Neural progenitor cell (in vitro differentiated cells): ENCODE measurements around the gene EPHB4. TPM values are rescaled to one million over a fixed set of nuclear protein-coding genes. Genes with fewer than 3 reads are reported as not detected.

Experiments
- DNase-seq: peaks from one replicate; pipeline ENCODE4 v3.0.0-alpha.2; 2016; ENCODE audit warnings: low spot score
- H2AFZ ChIP-seq: fragments of 200-600 bp; sonication (generic); replicated peaks from 2 replicates; pipeline ENCODE4 v1.6.1; 2016; ENCODE audit warnings: antibody characterized with exemption
- H3F3A ChIP-seq: fragments of 200-600 bp; sonication (generic); 2 replicates; pipeline ENCODE4 v1.6.1; 2016; ENCODE audit warnings: antibody characterized with exemption, low read depth
- H3K27ac ChIP-seq: fragments of 200-600 bp; sonication (generic); 2 replicates; pipeline ENCODE4 v1.5.1; 2016; ENCODE audit warnings: mild to moderate bottlenecking
- H3K27me3 ChIP-seq: fragments of 200-600 bp; sonication (generic); 2 replicates; pipeline ENCODE4 v1.6.1; 2016; ENCODE audit warnings: mild to moderate bottlenecking, moderate library complexity
- H3K36me3 ChIP-seq: fragments of 200-600 bp; sonication (generic); 2 replicates; pipeline ENCODE4 v1.5.1; 2016
- H3K4me1 ChIP-seq: fragments of 200-600 bp; sonication (generic); 2 replicates; pipeline ENCODE4 v1.6.1; 2016; ENCODE audit warnings: mixed run types
- H3K4me2 ChIP-seq: fragments of 200-600 bp; sonication (generic); 2 replicates; pipeline ENCODE4 v1.6.1; 2016
- H3K4me3 ChIP-seq: fragments of 200-600 bp; sonication (generic); 2 replicates; pipeline ENCODE4 v1.5.1; 2016
- H3K79me2 ChIP-seq: fragments of 200-600 bp; sonication (generic); 2 replicates; pipeline ENCODE4 v1.6.1; 2016; ENCODE audit warnings: low read depth
- H3K9ac ChIP-seq: fragments of 200-600 bp; sonication (generic); 2 replicates; pipeline ENCODE4 v1.6.1; 2016
- H3K9me3 ChIP-seq: fragments of 200-600 bp; sonication (generic); 2 replicates; pipeline ENCODE4 v1.5.1; 2016; ENCODE audit warnings: low read depth
- H4K20me1 ChIP-seq: fragments of 200-600 bp; sonication (generic); 2 replicates; pipeline ENCODE4 v1.6.1; 2016; ENCODE audit warnings: low read depth
- H3K27ac Mint-ChIP-seq: 3 replicates; pipeline ENCODE4 v1.8.0; 2021; ENCODE audit warnings: mixed read lengths
- H3K27me3 Mint-ChIP-seq: 2 replicates; pipeline ENCODE4 v1.8.0; 2022; ENCODE audit warnings: low read depth, mild to moderate bottlenecking, inconsistent platforms, moderate library complexity, mixed read lengths; ENCODE audit not compliant: insufficient read depth
- H3K36me3 Mint-ChIP-seq: 3 replicates; pipeline ENCODE4 v1.8.0; 2021; ENCODE audit warnings: mixed read lengths
- H3K4me1 Mint-ChIP-seq: 3 replicates; pipeline ENCODE4 v1.8.0; 2021; ENCODE audit warnings: mixed read lengths
- H3K4me3 Mint-ChIP-seq: 3 replicates; pipeline ENCODE4 v1.8.0; 2021; ENCODE audit warnings: mild to moderate bottlenecking, moderate library complexity, mixed read lengths
- H3K9me3 Mint-ChIP-seq: 3 replicates; pipeline ENCODE4 v1.8.0; 2020; ENCODE audit warnings: mixed read lengths
- EZH2 ChIP-seq: fragments of 200-600 bp; sonication (generic); IDR thresholded peaks from 2 replicates; pipeline ENCODE4 v1.6.1; 2017; ENCODE audit warnings: antibody characterized with exemption, mild to moderate bottlenecking, moderate library complexity
- EZH2phosphoT487 ChIP-seq: fragments of 200-600 bp; sonication (generic); IDR thresholded peaks from 2 replicates; pipeline ENCODE4 v1.6.1; 2017; ENCODE audit warnings: antibody characterized with exemption
- total RNA-seq: library from RNA; depleted of rRNA; stranded (reverse); fragments of >200 nt; gene quantifications from 2 replicates; pipeline ENCODE4 v1.2.3, GENCODE V29; 2015; ENCODE audit warnings: low replicate concordance
- TF ChIP-seq, protein P1 (sequence below): fragments of 200-600 bp; sonication (generic); IDR thresholded peaks from 2 replicates; pipeline ENCODE4 v1.5.1; 2017; ENCODE audit warnings: antibody characterized with exemption, mild to moderate bottlenecking

Gene EPHB4
- total RNA-seq, 1 donor from 2014 or later, result 66.5 TPM

DNA sequence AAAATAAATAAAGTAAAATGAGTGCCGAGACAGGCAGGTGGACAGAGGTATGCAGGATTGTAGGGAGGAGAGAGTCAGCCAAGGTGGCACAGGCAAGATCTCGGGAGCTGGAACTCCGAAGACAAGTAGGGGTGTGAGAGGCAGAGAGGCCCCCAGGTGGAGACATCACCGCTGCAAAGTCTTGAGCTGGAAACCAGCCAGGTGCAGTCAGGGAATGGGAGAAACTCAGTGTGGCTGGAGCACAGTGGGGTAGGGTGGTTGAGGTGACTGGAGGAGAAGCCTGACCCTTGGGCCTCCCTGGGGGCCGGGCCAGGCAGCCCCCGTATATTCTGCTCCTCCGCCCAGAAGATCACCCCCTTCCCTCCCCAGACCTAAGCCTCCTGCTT is 4.2 kb downstream of the EPHB4 start:
- Histone ChIP-seq H3F3A (peaks cover 7% of the 10 kb centered on the region), H3K4me3 (no peak overlapping the region), H2AFZ (no peak overlapping the region), H4K20me1 (peaks cover 42% of the 10 kb centered on the region), H3K27ac (no peak overlapping the region), H3K9ac (no peak overlapping the region), H3K36me3 (no peaks in the 10 kb centered on the region), H3K79me2 (peaks cover 56% of the 10 kb centered on the region), H3K27me3 (no peaks in the 10 kb centered on the region), H3K4me2 (no peak overlapping the region), H3K9me3 (no peaks in the 10 kb centered on the region), H3K4me1 (peaks cover 10% of the 10 kb centered on the region)
- no peaks in the 10 kb centered on the region for H3K9me3 Mint-ChIP-seq
- TF ChIP-seq, protein P1, sequence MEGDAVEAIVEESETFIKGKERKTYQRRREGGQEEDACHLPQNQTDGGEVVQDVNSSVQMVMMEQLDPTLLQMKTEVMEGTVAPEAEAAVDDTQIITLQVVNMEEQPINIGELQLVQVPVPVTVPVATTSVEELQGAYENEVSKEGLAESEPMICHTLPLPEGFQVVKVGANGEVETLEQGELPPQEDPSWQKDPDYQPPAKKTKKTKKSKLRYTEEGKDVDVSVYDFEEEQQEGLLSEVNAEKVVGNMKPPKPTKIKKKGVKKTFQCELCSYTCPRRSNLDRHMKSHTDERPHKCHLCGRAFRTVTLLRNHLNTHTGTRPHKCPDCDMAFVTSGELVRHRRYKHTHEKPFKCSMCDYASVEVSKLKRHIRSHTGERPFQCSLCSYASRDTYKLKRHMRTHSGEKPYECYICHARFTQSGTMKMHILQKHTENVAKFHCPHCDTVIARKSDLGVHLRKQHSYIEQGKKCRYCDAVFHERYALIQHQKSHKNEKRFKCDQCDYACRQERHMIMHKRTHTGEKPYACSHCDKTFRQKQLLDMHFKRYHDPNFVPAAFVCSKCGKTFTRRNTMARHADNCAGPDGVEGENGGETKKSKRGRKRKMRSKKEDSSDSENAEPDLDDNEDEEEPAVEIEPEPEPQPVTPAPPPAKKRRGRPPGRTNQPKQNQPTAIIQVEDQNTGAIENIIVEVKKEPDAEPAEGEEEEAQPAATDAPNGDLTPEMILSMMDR, result no peak
- TF ChIP-seq EZH2phosphoT487 (no peak), EZH2 (no peak)
- H3K4me1 Mint-ChIP-seq, result peaks cover 22% of the 10 kb centered on the region
- peaks cover 21% of the 10 kb centered on the region for H3K36me3 Mint-ChIP-seq
- H3K27me3 Mint-ChIP-seq, result peaks cover 15% of the 10 kb centered on the region
- H3K27ac Mint-ChIP-seq, result peak overlapping the region; percentile 42
- no peak for DNase-seq
- peak overlapping the region; percentile 53 for H3K4me3 Mint-ChIP-seq

DNA sequence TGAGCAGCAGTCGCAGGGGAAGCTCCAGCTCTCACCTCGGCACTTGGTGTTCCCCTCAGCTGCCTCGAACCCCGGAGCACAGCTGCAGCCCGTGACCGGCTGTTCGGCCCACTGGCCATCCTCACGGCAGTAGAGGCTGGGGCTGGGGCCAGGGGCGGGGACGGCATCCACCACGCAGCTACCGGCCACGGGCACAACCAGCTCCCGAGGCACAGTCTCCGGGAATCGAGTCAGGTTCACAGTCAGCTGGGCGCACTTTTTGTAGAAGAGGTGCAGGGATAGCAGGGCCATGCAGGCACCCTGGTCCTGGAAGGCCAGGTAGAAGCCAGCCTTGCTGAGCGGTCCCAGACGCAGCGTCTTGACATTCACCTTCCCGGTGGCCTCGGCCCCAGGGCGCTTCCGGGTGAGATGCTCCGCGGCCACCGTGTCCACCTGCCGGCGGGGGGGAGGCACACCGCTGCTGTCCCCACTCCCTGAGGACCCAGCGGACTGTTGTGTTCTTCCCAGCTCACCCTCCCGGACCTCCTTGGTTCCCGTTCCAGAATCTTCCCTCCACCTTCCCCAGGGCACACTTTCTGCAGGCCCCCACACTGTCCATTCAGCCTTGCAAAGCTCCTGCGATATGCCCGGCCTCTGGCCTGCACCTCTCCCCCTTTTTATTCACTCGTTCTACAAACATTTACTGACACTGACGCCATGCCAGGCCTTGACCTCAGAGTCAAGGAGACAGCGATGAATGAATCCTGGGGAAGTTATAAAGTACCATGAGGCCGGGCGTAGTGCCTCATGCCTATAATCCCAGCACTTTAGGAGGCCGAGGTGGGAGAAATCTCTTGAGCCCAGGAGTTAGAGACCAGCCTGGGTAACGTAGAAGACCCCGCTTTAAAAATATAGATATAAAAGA is 4.8 kb downstream of the EPHB4 start:
- Histone ChIP-seq H2AFZ (no peak overlapping the region), H3K9ac (no peak overlapping the region), H3K9me3 (no peaks in the 10 kb centered on the region), H4K20me1 (peaks cover 42% of the 10 kb centered on the region), H3K27ac (no peak overlapping the region), H3K36me3 (no peaks in the 10 kb centered on the region), H3F3A (peaks cover under 1% of the 10 kb centered on the region), H3K79me2 (peaks cover 55% of the 10 kb centered on the region), H3K4me1 (peaks cover 10% of the 10 kb centered on the region), H3K4me3 (no peak overlapping the region), H3K27me3 (no peaks in the 10 kb centered on the region), H3K4me2 (no peak overlapping the region)
- peaks cover 23% of the 10 kb centered on the region for H3K36me3 Mint-ChIP-seq
- H3K27ac Mint-ChIP-seq, result no peak overlapping the region
- no peak for DNase-seq
- H3K27me3 Mint-ChIP-seq, result peaks cover 12% of the 10 kb centered on the region
- TF ChIP-seq, protein P1, result no peak
- TF ChIP-seq EZH2 (no peak), EZH2phosphoT487 (no peak)
- H3K9me3 Mint-ChIP-seq, result no peaks in the 10 kb centered on the region
- H3K4me3 Mint-ChIP-seq, result no peak overlapping the region
- H3K4me1 Mint-ChIP-seq, result peaks cover 18% of the 10 kb centered on the region

DNA sequence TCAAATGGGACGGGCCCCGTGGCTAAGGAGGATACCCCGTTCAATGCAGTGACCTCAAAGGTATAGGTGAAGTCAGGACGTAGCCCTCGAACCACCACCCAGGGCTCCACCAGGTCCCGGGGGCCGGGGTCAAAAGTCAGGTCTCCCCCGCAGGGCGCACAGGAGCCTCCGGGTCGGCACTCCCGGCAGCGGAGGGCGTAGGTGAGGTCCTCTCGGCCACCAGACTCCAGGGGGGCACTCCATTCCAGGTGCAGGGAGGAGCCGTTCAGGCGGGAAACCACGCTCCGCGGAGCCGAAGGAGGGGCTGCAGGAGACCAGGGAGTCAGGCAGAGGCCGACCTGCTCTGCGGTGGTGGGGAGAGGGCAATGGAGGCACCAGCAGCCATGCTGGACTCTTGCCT is 7.7 kb downstream of the EPHB4 start:
- Histone ChIP-seq H3K27me3 (no peaks in the 10 kb centered on the region), H3K4me3 (no peak overlapping the region), H3K9me3 (no peaks in the 10 kb centered on the region), H3K27ac (no peak overlapping the region), H3K79me2 (peaks cover 26% of the 10 kb centered on the region), H2AFZ (no peak overlapping the region), H3K4me2 (no peak overlapping the region), H3F3A (no peaks in the 10 kb centered on the region), H4K20me1 (peaks cover 22% of the 10 kb centered on the region), H3K36me3 (peaks cover 3% of the 10 kb centered on the region), H3K4me1 (peaks cover under 1% of the 10 kb centered on the region), H3K9ac (no peak overlapping the region)
- no peak for TF ChIP-seq EZH2phosphoT487
- TF ChIP-seq, protein P1, result no peak
- no peak for TF ChIP-seq EZH2
- Mint-ChIP-seq H3K4me1 (peaks cover under 1% of the 10 kb centered on the region), H3K9me3 (no peaks in the 10 kb centered on the region), H3K27ac (no peak overlapping the region), H3K27me3 (peaks cover 9% of the 10 kb centered on the region), H3K4me3 (no peak overlapping the region), H3K36me3 (peaks cover 30% of the 10 kb centered on the region)
- DNase-seq, result no peak
